Upper lobe of right lung (tissue), 1 donor: Measurements from ENCODE around the gene EFCAB9. TPM values are rescaled to one million over a fixed set of nuclear protein-coding genes. Genes with fewer than 3 reads are reported as not detected.

Experiments used
- ATAC-seq: fragments of 200-7000 bp; cut with Tn5 transposase; one replicate; pipeline ENCODE4 v1.9.1; 2020; ENCODE audit warnings: mild to moderate bottlenecking, moderate library complexity
- DNase-seq: peaks from one replicate; pipeline ENCODE4 v3.0.0-alpha.2; 2020
- H3K27ac ChIP-seq: fragments of 200-600 bp; one replicate; pipeline ENCODE4 v1.8.0; 2022
- H3K27me3 ChIP-seq: fragments of 200-600 bp; one replicate; pipeline ENCODE4 v1.8.0; 2022; ENCODE audit warnings: mild to moderate bottlenecking
- H3K36me3 ChIP-seq: fragments of 200-600 bp; one replicate; pipeline ENCODE4 v1.8.0; 2022
- H3K4me1 ChIP-seq: fragments of 200-600 bp; one replicate; pipeline ENCODE4 v1.8.0; 2022
- H3K4me3 ChIP-seq: fragments of 200-600 bp; one replicate; pipeline ENCODE4 v1.8.0; 2022; ENCODE audit warnings: mild to moderate bottlenecking
- H3K9me3 ChIP-seq: fragments of 200-600 bp; one replicate; pipeline ENCODE4 v1.8.0; 2022
- intact Hi-C: fragments of 100-400 bp; cut with DNase I; formaldehyde crosslinking; loops from one replicate; pipeline ENCODE4 v1.11.0; 2022
- total RNA-seq: library from RNA; stranded (reverse); fragmentation: NEBNext Ultra II Directional; extraction: Animal tissue kit (Norgen Biotek cat#: 25700); gene quantifications from one replicate; pipeline ENCODE4 v1.2.1, GENCODE V29; 2021
- TF ChIP-seq, protein P1 (sequence below): fragments of 200-600 bp; IDR thresholded peaks from one replicate; pipeline ENCODE4 v1.8.0; 2022; ENCODE audit warnings: antibody characterized with exemption
- donor health status: DM: no; HTN: yes; CAD: no; lungs with severe emphysema.

Gene EFCAB9
- total RNA-seq, 1 donor from 2014 or later = not detected

GRCh38 chr5:172180936-172181335 is 13.0 kb upstream of the EFCAB9 start:
- TF ChIP-seq, protein P1, sequence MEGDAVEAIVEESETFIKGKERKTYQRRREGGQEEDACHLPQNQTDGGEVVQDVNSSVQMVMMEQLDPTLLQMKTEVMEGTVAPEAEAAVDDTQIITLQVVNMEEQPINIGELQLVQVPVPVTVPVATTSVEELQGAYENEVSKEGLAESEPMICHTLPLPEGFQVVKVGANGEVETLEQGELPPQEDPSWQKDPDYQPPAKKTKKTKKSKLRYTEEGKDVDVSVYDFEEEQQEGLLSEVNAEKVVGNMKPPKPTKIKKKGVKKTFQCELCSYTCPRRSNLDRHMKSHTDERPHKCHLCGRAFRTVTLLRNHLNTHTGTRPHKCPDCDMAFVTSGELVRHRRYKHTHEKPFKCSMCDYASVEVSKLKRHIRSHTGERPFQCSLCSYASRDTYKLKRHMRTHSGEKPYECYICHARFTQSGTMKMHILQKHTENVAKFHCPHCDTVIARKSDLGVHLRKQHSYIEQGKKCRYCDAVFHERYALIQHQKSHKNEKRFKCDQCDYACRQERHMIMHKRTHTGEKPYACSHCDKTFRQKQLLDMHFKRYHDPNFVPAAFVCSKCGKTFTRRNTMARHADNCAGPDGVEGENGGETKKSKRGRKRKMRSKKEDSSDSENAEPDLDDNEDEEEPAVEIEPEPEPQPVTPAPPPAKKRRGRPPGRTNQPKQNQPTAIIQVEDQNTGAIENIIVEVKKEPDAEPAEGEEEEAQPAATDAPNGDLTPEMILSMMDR = no peak
- ATAC-seq = no peak
- Histone ChIP-seq H3K4me1 (peaks cover 51% of the 10 kb centered on the region), H3K4me3 (no peak overlapping the region), H3K9me3 (no peaks in the 10 kb centered on the region), H3K27ac (no peak overlapping the region), H3K27me3 (no peaks in the 10 kb centered on the region), H3K36me3 (no peaks in the 10 kb centered on the region)
- intact Hi-C loops = no loop called here
- DNase-seq = no peak

DNA sequence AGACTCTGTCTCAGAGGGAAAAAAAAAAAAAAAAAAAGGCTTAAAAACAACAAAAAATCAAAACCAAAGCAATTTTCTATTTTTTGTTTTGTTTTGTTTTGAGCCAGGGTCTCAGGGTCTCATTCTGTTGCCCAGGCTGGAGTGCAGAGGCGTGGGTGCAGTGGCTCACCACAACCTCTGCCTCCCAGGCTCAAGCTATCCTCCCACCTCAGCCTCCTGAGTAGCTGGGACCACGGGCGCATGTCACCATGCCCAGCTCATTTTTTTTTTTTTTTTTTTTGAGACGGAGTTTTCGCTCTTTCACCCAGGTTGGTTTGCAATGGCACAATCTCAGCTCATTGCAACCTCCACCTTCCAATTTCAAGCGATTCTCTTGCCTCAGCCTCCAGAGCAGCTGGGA is 11.7 kb upstream of the EFCAB9 start:
- ATAC-seq = no peak

DNA sequence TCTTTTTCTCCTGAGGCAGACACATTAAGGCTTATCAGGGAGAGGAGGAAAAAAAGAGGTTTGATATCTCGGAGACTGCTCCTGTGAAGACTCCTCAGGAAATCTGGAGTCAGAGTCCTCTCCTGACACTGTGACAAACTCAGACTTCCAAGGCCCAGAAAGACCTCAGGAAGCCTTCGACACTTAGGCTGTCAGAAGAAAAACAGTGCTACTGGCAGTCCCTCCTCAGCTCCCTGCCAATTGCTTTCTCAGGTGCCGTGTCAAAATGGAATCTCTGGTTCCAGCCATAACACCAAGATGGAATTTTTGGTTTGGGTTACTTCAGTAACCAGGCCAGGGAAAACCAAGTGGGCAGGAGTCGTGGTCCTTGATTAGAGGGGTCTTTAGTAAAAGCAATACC is 10.1 kb upstream of the EFCAB9 start:
- Histone ChIP-seq H3K36me3 (no peaks in the 10 kb centered on the region), H3K4me1 (peaks cover 42% of the 10 kb centered on the region), H3K9me3 (no peaks in the 10 kb centered on the region), H3K27ac (peak overlapping the region; percentile 82), H3K4me3 (no peak overlapping the region), H3K27me3 (no peaks in the 10 kb centered on the region)
- DNase-seq (no peak), ATAC-seq (no peak)
- TF ChIP-seq, protein P1 = no peak
- intact Hi-C loops = no loop called here

More for the DNA sequence above, 11.7 kb upstream of the EFCAB9 start:
- no peak for DNase-seq
- H3K4me1 ChIP-seq = peaks cover 57% of the 10 kb centered on the region
- TF ChIP-seq, protein P1 = no peak
- H3K27ac ChIP-seq = no peak overlapping the region
- no peaks in the 10 kb centered on the region for H3K9me3 ChIP-seq
- H3K36me3 ChIP-seq = no peaks in the 10 kb centered on the region
- no peak overlapping the region for H3K4me3 ChIP-seq
- no peaks in the 10 kb centered on the region for H3K27me3 ChIP-seq
- intact Hi-C loops = no loop called here

DNA sequence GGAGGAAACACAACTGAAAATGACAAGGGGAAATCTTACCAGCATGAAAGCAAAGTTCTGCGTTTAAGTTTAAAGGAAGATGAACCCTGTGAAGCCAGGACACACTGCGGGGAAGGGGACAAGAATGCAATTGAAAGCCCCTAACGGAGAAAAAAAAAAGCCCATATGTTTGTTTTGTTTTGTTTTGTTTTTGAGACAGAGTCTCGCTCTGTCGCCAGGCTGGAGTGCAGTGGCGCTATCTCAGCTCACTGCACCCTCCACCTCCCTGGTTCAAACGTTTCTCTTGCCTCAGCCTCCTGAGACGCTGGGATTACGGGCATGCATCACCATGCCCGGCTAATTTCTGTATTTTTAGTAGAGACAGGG is 8.9 kb upstream of the EFCAB9 start:
- intact Hi-C loops = no loop called here
- Histone ChIP-seq H3K36me3 (no peaks in the 10 kb centered on the region), H3K9me3 (no peaks in the 10 kb centered on the region), H3K27ac (peak overlapping the region; percentile 82), H3K4me3 (peak overlapping the region; percentile 95), H3K27me3 (no peaks in the 10 kb centered on the region), H3K4me1 (peaks cover 33% of the 10 kb centered on the region)
- ATAC-seq (no peak), DNase-seq (no peak)
- TF ChIP-seq, protein P1 = no peak

DNA sequence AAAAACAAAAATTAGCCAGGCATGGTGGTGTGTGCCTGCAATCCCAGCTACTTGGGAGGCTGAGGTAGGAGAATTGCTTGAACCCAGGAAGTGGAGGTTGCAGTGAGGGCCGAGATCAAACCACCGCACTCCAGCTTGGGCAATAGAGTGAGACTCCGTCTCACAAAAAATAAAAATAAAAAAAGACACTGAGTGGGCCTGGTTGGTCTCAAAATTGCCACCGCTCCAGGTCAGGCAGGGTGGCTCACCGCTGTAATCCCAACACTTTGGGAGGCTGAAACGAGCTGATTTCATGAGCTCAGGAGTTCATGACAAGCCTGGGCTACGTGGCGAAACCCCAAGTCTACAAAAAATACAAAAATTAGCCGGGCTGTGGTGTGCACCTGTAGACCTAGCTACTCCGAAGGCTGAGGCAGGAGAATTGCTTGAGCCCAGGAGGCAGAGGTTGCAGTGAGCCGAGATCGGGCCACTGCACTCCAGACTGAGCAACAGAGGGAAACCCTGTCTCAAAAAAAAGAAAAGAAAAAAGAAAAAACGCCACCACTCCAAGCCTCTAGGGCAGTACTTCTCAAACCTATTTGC is 7.8 kb upstream of the EFCAB9 start:
- no peaks in the 10 kb centered on the region for H3K27me3 ChIP-seq
- DNase-seq (no peak), ATAC-seq (no peak)
- H3K9me3 ChIP-seq = no peaks in the 10 kb centered on the region
- TF ChIP-seq, protein P1 = no peak
- peak overlapping the region; percentile 95 for H3K4me3 ChIP-seq
- intact Hi-C loops = no loop called here
- peaks cover 31% of the 10 kb centered on the region for H3K4me1 ChIP-seq
- H3K27ac ChIP-seq = peak overlapping the region; percentile 82
- no peaks in the 10 kb centered on the region for H3K36me3 ChIP-seq
